Stomach (tissue), 4 donors: ENCODE measurements around the gene AKNA.

Experiments
- EP300 ChIP-seq: sonication (generic); formaldehyde crosslinking; IDR thresholded peaks from one replicate; pipeline ENCODE4 v1.6.1; 2017; ENCODE audit warnings: antibody characterized with exemption
- POLR2AphosphoS5 ChIP-seq, 3 donors: sonication (generic); formaldehyde crosslinking; IDR thresholded peaks; one replicate each; pipeline ENCODE4 v1.6.1; 2016; ENCODE audit warnings: antibody characterized with exemption in 3 of 3
- TF ChIP-seq, protein P1 (sequence below), 7 experiments: fragments of 450-650 bp in 4 of 7; fragments of 200-600 bp in 3 of 7; sonication (generic) in 3 of 7; IDR thresholded peaks; one replicate each; pipeline ENCODE4 v1.5.1; 2016 to 2019; ENCODE audit warnings: antibody characterized with exemption in 7 of 7, control low read depth in 2 of 7, mild to moderate bottlenecking in 1 of 7

DNA sequence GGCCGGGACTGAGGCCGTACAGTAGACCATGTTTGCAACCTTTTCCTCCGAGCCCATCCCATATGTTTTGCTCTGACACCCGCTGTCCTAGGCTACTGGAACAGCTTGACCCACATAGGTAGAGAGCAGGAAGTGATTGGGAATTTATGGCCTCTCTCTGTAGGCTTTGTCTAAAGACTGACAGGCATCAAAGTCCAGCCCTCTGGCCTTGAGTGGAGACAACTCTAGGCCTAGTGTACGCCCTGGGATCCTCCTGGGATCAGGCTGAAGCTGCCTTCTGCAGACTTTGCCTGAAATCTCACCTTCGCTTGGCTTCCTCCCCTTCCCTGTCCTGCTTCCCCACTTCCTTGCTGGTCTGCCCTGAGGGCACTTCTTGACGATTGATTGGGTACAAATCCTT is 13.6 kb upstream of the AKNA start:
- TF ChIP-seq, protein P1, sequence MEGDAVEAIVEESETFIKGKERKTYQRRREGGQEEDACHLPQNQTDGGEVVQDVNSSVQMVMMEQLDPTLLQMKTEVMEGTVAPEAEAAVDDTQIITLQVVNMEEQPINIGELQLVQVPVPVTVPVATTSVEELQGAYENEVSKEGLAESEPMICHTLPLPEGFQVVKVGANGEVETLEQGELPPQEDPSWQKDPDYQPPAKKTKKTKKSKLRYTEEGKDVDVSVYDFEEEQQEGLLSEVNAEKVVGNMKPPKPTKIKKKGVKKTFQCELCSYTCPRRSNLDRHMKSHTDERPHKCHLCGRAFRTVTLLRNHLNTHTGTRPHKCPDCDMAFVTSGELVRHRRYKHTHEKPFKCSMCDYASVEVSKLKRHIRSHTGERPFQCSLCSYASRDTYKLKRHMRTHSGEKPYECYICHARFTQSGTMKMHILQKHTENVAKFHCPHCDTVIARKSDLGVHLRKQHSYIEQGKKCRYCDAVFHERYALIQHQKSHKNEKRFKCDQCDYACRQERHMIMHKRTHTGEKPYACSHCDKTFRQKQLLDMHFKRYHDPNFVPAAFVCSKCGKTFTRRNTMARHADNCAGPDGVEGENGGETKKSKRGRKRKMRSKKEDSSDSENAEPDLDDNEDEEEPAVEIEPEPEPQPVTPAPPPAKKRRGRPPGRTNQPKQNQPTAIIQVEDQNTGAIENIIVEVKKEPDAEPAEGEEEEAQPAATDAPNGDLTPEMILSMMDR (IDR thresholded peaks at IDR 0.05): no peak
- TF ChIP-seq POLR2AphosphoS5 (IDR thresholded peaks at IDR 0.05) (no peak), EP300 (no peak)
